WTC11 (cell line): Measurements from ENCODE around the gene PAN3. TPM values are rescaled to one million over a fixed set of nuclear protein-coding genes. Genes with fewer than 3 reads are reported as not detected.

ENCODE experiments used
- ATAC-seq: fragments of 200-7000 bp; cut with Tn5 transposase; 2 replicates; pipeline ENCODE4 v1.10.0; 2021; ENCODE audit warnings: mild to moderate bottlenecking, moderate library complexity
- CTCF ChIA-PET: fragments of 300-600 bp; sonication (Branson Sonifier 250); formaldehyde crosslinking; loops from one replicate; lab custom pipeline; 2021; ENCODE audit warnings: antibody characterized with exemption; lab: Charles Lee
- POLR2A ChIA-PET: fragments of 350-600 bp; sonication (Branson Sonifier 250); formaldehyde crosslinking; loops from one replicate; lab custom pipeline; 2021; ENCODE audit warnings: antibody characterized with exemption; lab: Charles Lee
- DNase-seq: peaks from one replicate; pipeline ENCODE4 v3.0.0; 2021; ENCODE audit warnings: low spot score
- H3K27ac Mint-ChIP-seq: 2 replicates; pipeline ENCODE4 v1.8.0; 2021; ENCODE audit warnings: mixed read lengths
- H3K27me3 Mint-ChIP-seq: 2 replicates; pipeline ENCODE4 v1.8.0; 2021; ENCODE audit warnings: low read depth, mild to moderate bottlenecking, moderate library complexity, mixed read lengths
- H3K36me3 Mint-ChIP-seq: 2 replicates; pipeline ENCODE4 v1.8.0; 2021; ENCODE audit warnings: mixed read lengths
- H3K4me1 Mint-ChIP-seq: 2 replicates; pipeline ENCODE4 v1.8.0; 2022; ENCODE audit warnings: mixed read lengths
- H3K4me3 Mint-ChIP-seq: 2 replicates; pipeline ENCODE4 v1.8.0; 2021; ENCODE audit warnings: mild to moderate bottlenecking, moderate library complexity, mixed read lengths
- H3K9me3 Mint-ChIP-seq: 2 replicates; pipeline ENCODE4 v1.8.0; 2021; ENCODE audit warnings: mixed read lengths
- AFF4 ChIP-seq: sonication (generic); formaldehyde crosslinking; IDR thresholded peaks from 2 replicates; pipeline ENCODE4 v1.8.1; 2023; ENCODE audit warnings: mild to moderate bottlenecking, missing genetic modification reagents, borderline replicate concordance
- CBFB ChIP-seq: sonication (generic); formaldehyde crosslinking; IDR thresholded peaks from 2 replicates; pipeline ENCODE4 v1.8.1; 2022; ENCODE audit warnings: mild to moderate bottlenecking, low read depth, missing genetic modification reagents
- CTCF ChIP-seq: fragments of 200-600 bp; IDR thresholded peaks from 2 replicates; pipeline ENCODE4 v1.8.0; 2022; ENCODE audit warnings: antibody characterized with exemption
- FOXJ3 ChIP-seq: sonication (generic); formaldehyde crosslinking; IDR thresholded peaks from 2 replicates; pipeline ENCODE4 v1.9.0; 2021; ENCODE audit warnings: missing genetic modification reagents, mild to moderate bottlenecking, borderline replicate concordance
- SOX15 ChIP-seq: fragments of 250-450 bp; sonication (Bioruptor Pico); IDR thresholded peaks from 2 replicates; pipeline ENCODE4 v1.9.0; 2021; ENCODE audit warnings: mild to moderate bottlenecking
- SP1 ChIP-seq: sonication (generic); formaldehyde crosslinking; conservative IDR thresholded peaks from 2 replicates; pipeline ENCODE4 v1.8.1; 2022; ENCODE audit warnings: missing genetic modification reagents
- TCF7 ChIP-seq: sonication (generic); formaldehyde crosslinking; IDR thresholded peaks from 2 replicates; pipeline ENCODE4 v1.8.0; 2022; ENCODE audit warnings: mild to moderate bottlenecking, low read depth, missing genetic modification reagents, moderate library complexity
- ZBTB21 ChIP-seq: sonication (generic); formaldehyde crosslinking; IDR thresholded peaks from 2 replicates; pipeline ENCODE4 v1.8.1; 2023; ENCODE audit warnings: mild to moderate bottlenecking, missing genetic modification reagents, borderline replicate concordance
- ZNF138 ChIP-seq: sonication (generic); formaldehyde crosslinking; conservative IDR thresholded peaks from 2 replicates; pipeline ENCODE4 v1.8.1; 2022; ENCODE audit warnings: mild to moderate bottlenecking, moderate library complexity, missing genetic modification reagents
- ZNF671 ChIP-seq: fragments of 250-450 bp; sonication (Bioruptor Pico); IDR thresholded peaks from 2 replicates; pipeline ENCODE4 v1.8.0; 2021; ENCODE audit warnings: mild to moderate bottlenecking
- ZSCAN18 ChIP-seq: fragments of 250-450 bp; sonication (Bioruptor Pico); IDR thresholded peaks from 2 replicates; pipeline ENCODE4 v2.1.2; 2022; ENCODE audit warnings: mild to moderate bottlenecking, moderate library complexity
- total RNA-seq: library from RNA; stranded (reverse); gene quantifications from 3 replicates; pipeline ENCODE4 v1.2.3, GENCODE V29; 2021
- TF ChIP-seq, protein P1 (sequence below): sonication (generic); formaldehyde crosslinking; IDR thresholded peaks from 2 replicates; pipeline ENCODE4 v1.8.1; 2022; ENCODE audit warnings: mild to moderate bottlenecking, moderate library complexity, missing genetic modification reagents
- TF ChIP-seq, protein P2 (sequence below): sonication (generic); formaldehyde crosslinking; IDR thresholded peaks from 2 replicates; pipeline ENCODE4 v1.8.1; 2023; ENCODE audit warnings: mild to moderate bottlenecking, missing genetic modification reagents, moderate library complexity

PAN3 gene
- total RNA-seq, 1 experiment from 2014 or later = 37.8 TPM

- CTCF ChIA-PET = interaction anchor here (1.0 kb wide), 1 partner anchor 72 kb away, joined by 4 read pairs; no protein-coding TSS in a partner anchor
These were observed 6.7 kb upstream of the PAN3 start for GRCh38 chr13:28131646-28132045.

More at GRCh38 chr13:28131646-28132045, 6.7 kb upstream of the PAN3 start:
- no peak for DNase-seq
- no peak overlapping the region for H3K27ac Mint-ChIP-seq
- TF ChIP-seq CBFB (CRISPR knock-in tag) (no peak), CTCF (no peak), AFF4 (CRISPR knock-in tag) (no peak), ZNF138 (CRISPR knock-in tag) (no peak), ZNF671 (no peak), ZSCAN18 (CRISPR knock-in tag) (no peak), FOXJ3 (no peak), ZBTB21 (no peak), SOX15 (no peak), TCF7 (CRISPR knock-in tag) (no peak), SP1 (no peak)
- TF ChIP-seq, protein P1, sequence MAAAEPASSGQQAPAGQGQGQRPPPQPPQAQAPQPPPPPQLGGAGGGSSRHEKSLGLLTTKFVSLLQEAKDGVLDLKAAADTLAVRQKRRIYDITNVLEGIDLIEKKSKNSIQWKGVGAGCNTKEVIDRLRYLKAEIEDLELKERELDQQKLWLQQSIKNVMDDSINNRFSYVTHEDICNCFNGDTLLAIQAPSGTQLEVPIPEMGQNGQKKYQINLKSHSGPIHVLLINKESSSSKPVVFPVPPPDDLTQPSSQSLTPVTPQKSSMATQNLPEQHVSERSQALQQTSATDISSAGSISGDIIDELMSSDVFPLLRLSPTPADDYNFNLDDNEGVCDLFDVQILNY (CRISPR knock-in tag) = no peak
- TF ChIP-seq, protein P2, sequence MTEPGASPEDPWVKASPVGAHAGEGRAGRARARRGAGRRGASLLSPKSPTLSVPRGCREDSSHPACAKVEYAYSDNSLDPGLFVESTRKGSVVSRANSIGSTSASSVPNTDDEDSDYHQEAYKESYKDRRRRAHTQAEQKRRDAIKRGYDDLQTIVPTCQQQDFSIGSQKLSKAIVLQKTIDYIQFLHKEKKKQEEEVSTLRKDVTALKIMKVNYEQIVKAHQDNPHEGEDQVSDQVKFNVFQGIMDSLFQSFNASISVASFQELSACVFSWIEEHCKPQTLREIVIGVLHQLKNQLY = no peak
- H3K4me1 Mint-ChIP-seq = peaks cover 3% of the 10 kb centered on the region
- H3K9me3 Mint-ChIP-seq = no peaks in the 10 kb centered on the region
- H3K4me3 Mint-ChIP-seq = no peak overlapping the region
- H3K36me3 Mint-ChIP-seq = no peaks in the 10 kb centered on the region
- no peak for ATAC-seq
- POLR2A ChIA-PET = no interaction called here
- H3K27me3 Mint-ChIP-seq = no peaks in the 10 kb centered on the region
